H1 (cell line): ENCODE results near the gene NTRK1. TPM values are rescaled to one million over a fixed set of nuclear protein-coding genes. Genes with fewer than 3 reads are reported as not detected.

Source experiments
- CTCF ChIA-PET: fragments of 300-600 bp; sonication (Branson Sonifier 250); formaldehyde crosslinking; loops from one replicate; lab custom pipeline; 2021; ENCODE audit not compliant: partially characterized antibody; lab: Charles Lee
- POLR2A ChIA-PET: fragments of 300-600 bp; sonication (Branson Sonifier 250); formaldehyde crosslinking; loops from one replicate; lab custom pipeline; 2021; ENCODE audit warnings: inconsistent platforms; ENCODE audit not compliant: partially characterized antibody; lab: Charles Lee
- DNase-seq, 2 experiments: peaks; one replicate each; pipeline versions ENCODE4 v3.0.0 to v3.0.0-alpha.2; 2010 to 2022; ENCODE audit warnings: low spot score in 2 of 2, low read depth in 1 of 2, mixed read lengths in 1 of 2
- FAIRE-seq: peaks from 2 replicates; lab custom pipeline; 2011; peaks lifted over from hg19 to GRCh38; lab: Jason Lieb, UNC
- H2AFZ ChIP-seq: 2 replicates; pipeline ENCODE4 v1.8.1; 2012; ENCODE audit warnings: low read length, inconsistent platforms
- H2AK5ac ChIP-seq: 2 replicates; pipeline ENCODE4 v1.6.1; 2013; ENCODE audit warnings: low read depth, low read length
- H2BK120ac ChIP-seq: replicated peaks from 2 replicates; pipeline ENCODE3; 2013; ENCODE audit warnings: low read depth, low read length, inconsistent platforms
- H2BK12ac ChIP-seq: 2 replicates; pipeline ENCODE4 v1.6.1; 2013; ENCODE audit warnings: low read depth, low read length
- H2BK15ac ChIP-seq: 2 replicates; pipeline ENCODE4 v1.6.1; 2013; ENCODE audit warnings: low read length
- H2BK20ac ChIP-seq: 2 replicates; pipeline ENCODE4 v1.6.1; 2013; ENCODE audit warnings: low read length
- H2BK5ac ChIP-seq: 2 replicates; pipeline ENCODE4 v1.6.1; 2013; ENCODE audit warnings: low read depth, low read length
- H3K14ac ChIP-seq: 2 replicates; pipeline ENCODE4 v1.6.1; 2013; ENCODE audit warnings: inconsistent platforms; ENCODE audit not compliant: insufficient read length
- H3K18ac ChIP-seq: 2 replicates; pipeline ENCODE4 v1.6.1; 2013; ENCODE audit warnings: low read length; ENCODE audit errors: extremely low read depth
- H3K23ac ChIP-seq: 2 replicates; pipeline ENCODE4 v1.6.1; 2013; ENCODE audit warnings: inconsistent platforms; ENCODE audit not compliant: insufficient read length
- H3K23me2 ChIP-seq: 2 replicates; pipeline ENCODE4 v1.6.1; 2013; ENCODE audit warnings: low read depth, low read length
- H3K27ac ChIP-seq: 2 replicates; pipeline ENCODE4 v1.6.1; 2011; ENCODE audit warnings: low read depth, low read length, inconsistent platforms
- H3K27me3 ChIP-seq, 4 experiments: replicated peaks in 1 of 4; 1 replicate in 1 of 4; 2 replicates in 3 of 4; pipeline versions ENCODE4 v1.6.1 to v1.8.1; 2011 to 2013; ENCODE audit warnings: low read length in 3 of 4, mild to moderate bottlenecking in 3 of 4, inconsistent platforms in 2 of 4, mixed read lengths in 2 of 4, moderate library complexity in 1 of 4; ENCODE audit not compliant: control insufficient read depth in 3 of 4, insufficient read depth in 3 of 4; ENCODE audit errors: extremely low read depth in 1 of 4
- H3K36me3 ChIP-seq, 4 experiments: 2 replicates each; pipeline versions ENCODE4 v1.6.1 to v1.8.1; 2011 to 2013; ENCODE audit warnings: mild to moderate bottlenecking in 4 of 4, low read length in 3 of 4, moderate library complexity in 2 of 4, control low read depth in 1 of 4, inconsistent platforms in 1 of 4; ENCODE audit not compliant: insufficient read depth in 4 of 4, control insufficient read depth in 2 of 4
- H3K4ac ChIP-seq: replicated peaks from 2 replicates; pipeline ENCODE3; 2013; ENCODE audit warnings: low read length, low read depth, mixed read lengths, inconsistent platforms; ENCODE audit not compliant: insufficient read length
- H3K4me1 ChIP-seq, 4 experiments: replicated peaks in 1 of 4; 1 replicate in 1 of 4; 2 replicates in 3 of 4; pipeline versions ENCODE4 v1.6.1 to v1.8.1; 2011 to 2013; ENCODE audit warnings: low read length in 3 of 4, inconsistent platforms in 2 of 4, mixed read lengths in 1 of 4; ENCODE audit not compliant: insufficient read depth in 4 of 4, control insufficient read depth in 3 of 4
- H3K4me2 ChIP-seq, 2 experiments: 2 replicates each; pipeline versions ENCODE4 v1.6.1 to v1.8.1; 2011 to 2013; ENCODE audit warnings: low read depth in 2 of 2, low read length in 2 of 2, control low read depth in 1 of 2, inconsistent platforms in 1 of 2, mild to moderate bottlenecking in 1 of 2; ENCODE audit not compliant: insufficient read depth in 1 of 2
- H3K4me3 ChIP-seq, 4 experiments: fragments of 200-600, 300-600 bp in 1 of 4; sonication (generic), shearing (Covaris generic), sonication (Bioruptor Twin) in 1 of 4; 2 replicates each; pipeline versions ENCODE4 v1.5.1 to v1.8.1; 2011 to 2016; ENCODE audit warnings: low read length in 4 of 4, low read depth in 3 of 4, control low read depth in 2 of 4, inconsistent platforms in 2 of 4, mild to moderate bottlenecking in 2 of 4, mixed read lengths in 1 of 4, moderate library complexity in 1 of 4; ENCODE audit not compliant: insufficient read depth in 2 of 4; ENCODE audit errors: extremely low read depth in 1 of 4
- H3K56ac ChIP-seq: replicated peaks from 2 replicates; pipeline ENCODE3; 2013; ENCODE audit warnings: low read depth, mild to moderate bottlenecking, mixed read lengths, low read length, inconsistent platforms; ENCODE audit not compliant: insufficient read length
- H3K79me1 ChIP-seq: 2 replicates; pipeline ENCODE4 v1.6.1; 2013; ENCODE audit warnings: low read depth, low read length, control low read depth
- H3K79me2 ChIP-seq, 2 experiments: 2 replicates each; pipeline versions ENCODE4 v1.6.1 to v1.8.1; 2012 to 2013; ENCODE audit warnings: low read length in 2 of 2, mild to moderate bottlenecking in 2 of 2, inconsistent platforms in 1 of 2; ENCODE audit not compliant: insufficient read depth in 2 of 2, control insufficient read depth in 1 of 2
- H3K9ac ChIP-seq, 4 experiments: replicated peaks in 1 of 4; 1 replicate in 1 of 4; 2 replicates in 3 of 4; pipeline versions ENCODE4 v1.6.1 to v1.8.1; 2011 to 2013; ENCODE audit warnings: low read depth in 3 of 4, low read length in 3 of 4, control low read depth in 2 of 4, mild to moderate bottlenecking in 2 of 4, moderate library complexity in 2 of 4, inconsistent platforms in 1 of 4; ENCODE audit errors: extremely low read depth in 1 of 4
- H3K9me3 ChIP-seq, 2 experiments: 2 replicates each; pipeline versions ENCODE4 v1.6.1 to v1.8.1; 2012 to 2013; ENCODE audit warnings: mild to moderate bottlenecking in 2 of 2, moderate library complexity in 2 of 2, control low read depth in 1 of 2, inconsistent platforms in 1 of 2, low read depth in 1 of 2, low read length in 1 of 2, mixed read lengths in 1 of 2; ENCODE audit not compliant: insufficient read depth in 2 of 2
- H4K20me1 ChIP-seq, 2 experiments: replicated peaks in 1 of 2; 2 replicates each; pipeline versions ENCODE3 to v1.8.1; 2011 to 2013; ENCODE audit warnings: inconsistent platforms in 2 of 2, low read length in 2 of 2, mild to moderate bottlenecking in 1 of 2; ENCODE audit not compliant: insufficient read depth in 2 of 2, control insufficient read depth in 1 of 2
- H4K5ac ChIP-seq: 2 replicates; pipeline ENCODE4 v1.6.1; 2013; ENCODE audit warnings: low read length, low read depth, mixed read lengths, inconsistent platforms; ENCODE audit not compliant: insufficient read length
- H4K8ac ChIP-seq: 2 replicates; pipeline ENCODE4 v1.8.0; 2013; ENCODE audit warnings: mild to moderate bottlenecking, moderate library complexity, low read length, inconsistent platforms; ENCODE audit not compliant: insufficient read depth; ENCODE audit errors: extremely low read depth
- H4K91ac ChIP-seq: replicated peaks from 2 replicates; pipeline ENCODE3; 2013; ENCODE audit warnings: low read length, mixed read lengths, inconsistent platforms; ENCODE audit not compliant: insufficient read length
- BACH1 ChIP-seq: IDR thresholded peaks from 2 replicates; pipeline ENCODE4 v1.6.1; 2012; ENCODE audit warnings: low read length, improper control_type of control experiment
- BRCA1 ChIP-seq: IDR thresholded peaks from 2 replicates; pipeline ENCODE4 v1.6.1; 2012; ENCODE audit warnings: low read depth, low read length, improper control_type of control experiment
- CBX8 ChIP-seq: fragments of 300-800, 300-1000 bp; sonication (generic); IDR thresholded peaks from 2 replicates; pipeline ENCODE4 v1.7.1; 2016; ENCODE audit warnings: low read depth, low read length, borderline replicate concordance
- JUN ChIP-seq: IDR thresholded peaks from 2 replicates; pipeline ENCODE4 v1.6.1; 2011; ENCODE audit warnings: low read depth, mild to moderate bottlenecking, improper control_type of control experiment, low read length
- KDM1A ChIP-seq: fragments of 200-600, 300-600 bp; sonication (generic); IDR thresholded peaks from 2 replicates; pipeline ENCODE4 v1.7.1; 2016; ENCODE audit warnings: mild to moderate bottlenecking, low read length, borderline replicate concordance
- NANOG ChIP-seq: IDR thresholded peaks from 2 replicates; pipeline ENCODE4 v1.6.1; 2011; ENCODE audit warnings: low read length, low read depth, mild to moderate bottlenecking, inconsistent platforms; ENCODE audit not compliant: insufficient read depth, poor library complexity, severe bottlenecking
- POLR2A ChIP-seq, 2 experiments: IDR thresholded peaks; 1 replicate in 1 of 2; 2 replicates in 1 of 2; pipeline ENCODE4 v1.6.1; 2011; ENCODE audit warnings: low read depth in 2 of 2, low read length in 2 of 2, mild to moderate bottlenecking in 2 of 2; ENCODE audit errors: control extremely low read depth in 1 of 2
- RAD21 ChIP-seq, 2 experiments: IDR thresholded peaks in 1 of 2; conservative IDR thresholded peaks in 1 of 2; 2 replicates each; pipeline ENCODE4 v1.6.1; 2011; ENCODE audit warnings: low read depth in 2 of 2, low read length in 2 of 2, improper control_type of control experiment in 1 of 2, inconsistent platforms in 1 of 2, mild to moderate bottlenecking in 1 of 2, moderate library complexity in 1 of 2
- SIRT6 ChIP-seq: IDR thresholded peaks from one replicate; pipeline ENCODE4 v1.7.1; 2012; ENCODE audit warnings: low read length, inconsistent platforms
- SRF ChIP-seq: IDR thresholded peaks from 2 replicates; pipeline ENCODE4 v1.6.1; 2011; ENCODE audit warnings: mild to moderate bottlenecking, low read depth, low read length, moderate library complexity
- WGBS, 2 experiments: shearing (Covaris generic) in 1 of 2; methylation state at CpG; one replicate each; pipeline versions ENCODE4 v1.1.6 to v1.1.7; 2013 to 2015; ENCODE audit warnings: low lambda C conversion rate in 2 of 2, mixed read lengths in 2 of 2, inconsistent platforms in 1 of 2, low coverage in 1 of 2, missing lambda C conversion rate in 1 of 2; ENCODE audit not compliant: insufficient replicate concordance in 2 of 2, insufficient coverage in 1 of 2, insufficient read length in 1 of 2; ENCODE audit errors: extremely low coverage in 1 of 2, missing lambda C conversion rate in 1 of 2; 5-methylcytosine and 5-hydroxymethylcytosine counted together
- polyA plus RNA-seq, 7 experiments: library from polyadenylated mRNA; depleted of rRNA in 3 of 7; stranded (reverse) in 5 of 7; unstranded in 2 of 7; fragments of >200 nt in 5 of 7; fragments of 200-250 nt in 2 of 7; gene quantifications; 1 replicate in 5 of 7; 2 replicates in 1 of 7; 4 replicates in 1 of 7; pipeline versions ENCODE4 v1.2.1 to v1.2.3, GENCODE V29; 2011 to 2013; ENCODE audit warnings: missing spikeins in 2 of 7, mixed read lengths in 2 of 7
- total RNA-seq: library from RNA; stranded (reverse); fragmentation: NEBNext Ultra II Directional; extraction: Animal tissue kit (Norgen Biotek cat#: 25700); gene quantifications from 2 replicates; pipeline ENCODE4 v1.2.1, GENCODE V29; 2021
- TF ChIP-seq, protein P1 (sequence below): IDR thresholded peaks from 2 replicates; pipeline ENCODE4 v1.6.1; 2011; ENCODE audit warnings: low read depth, mild to moderate bottlenecking, low read length; ENCODE audit not compliant: insufficient read depth
- TF ChIP-seq, protein P2 (sequence below): IDR thresholded peaks from 2 replicates; pipeline ENCODE4 v1.6.1; 2012; ENCODE audit warnings: inconsistent platforms

The NTRK1 gene
- total and polyA plus RNA-seq, 2 of the 8 experiments (the other 6 are each of a cell fraction or from before 2014, with no cell fraction given): 0.12 to 0.24 TPM

GRCh38 chr1:156846643-156847042, 14.0 kb upstream of the NTRK1 start:
- Histone ChIP-seq H3K23me2 (peaks cover 12% of the 10 kb centered on the region), H3K23ac (no peak overlapping the region), H4K91ac (no peak overlapping the region), H2BK20ac (no peak overlapping the region), H3K4ac (no peak overlapping the region), H4K5ac (no peak overlapping the region), H3K27me3 (peaks cover 68 to 97% (median 86%) of the 10 kb centered on the region in 4 experiments), H3K4me3 (no peak overlapping the region), H3K79me2 (no peaks in the 10 kb centered on the region), H2BK5ac (no peak overlapping the region), H4K20me1 (peaks cover 7 to 19% of the 10 kb centered on the region in 2 experiments), H3K36me3 (no peaks in the 10 kb centered on the region), H3K14ac (no peak overlapping the region), H2BK120ac (no peak overlapping the region), H3K27ac (no peak overlapping the region), H2AK5ac (no peak overlapping the region), H3K56ac (no peak overlapping the region), H3K18ac (no peak overlapping the region), H3K9ac (no peak overlapping the region), H2BK15ac (0 out of 2 replicates have a peak overlapping the region, but pooled peaks have one; percentile 72), H2AFZ (no peak overlapping the region), H4K8ac (no peak overlapping the region; the same call in 1 of the 2 replicates), H3K4me2 (no peak overlapping the region; a peak in 1 of 4 replicates), H3K4me1 (peaks cover 0 to 25% (median 11%) of the 10 kb centered on the region in 4 experiments; a peak in 5 of 7 replicates), H2BK12ac (0 out of 2 replicates have a peak overlapping the region, but pooled peaks have one; percentile 9), H3K79me1 (no peaks in the 10 kb centered on the region), H3K9me3 (no peaks in the 10 kb centered on the region)
- no peak for FAIRE-seq
- ChIA-PET CTCF (interaction anchor here (0.7 to 25.2 kb wide), 9 partner anchors 14 to 157 kb away, joined by 3 to 719 read pairs (median 4); partner anchors contain the start of genes INSRR, NTRK1 and PEAR1), POLR2A (interaction anchor here (0.6 kb wide), 1 partner anchor 1022 kb away, joined by 4 read pairs; no protein-coding TSS in a partner anchor)
- DNase-seq: no peak
- whole genome bisulfite sequencing, 2 experiments: 73% methylated on average over 5 of the region's 5 CpGs; no CpG with 5 or more reads in 1 of the 2 experiments
- TF ChIP-seq CBX8: no peak
- TF ChIP-seq, protein P1, sequence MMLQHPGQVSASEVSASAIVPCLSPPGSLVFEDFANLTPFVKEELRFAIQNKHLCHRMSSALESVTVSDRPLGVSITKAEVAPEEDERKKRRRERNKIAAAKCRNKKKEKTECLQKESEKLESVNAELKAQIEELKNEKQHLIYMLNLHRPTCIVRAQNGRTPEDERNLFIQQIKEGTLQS: no peak
- TF ChIP-seq KDM1A: no peak
- no peak for TF ChIP-seq JUN
- no peak for TF ChIP-seq NANOG
- TF ChIP-seq, protein P2, sequence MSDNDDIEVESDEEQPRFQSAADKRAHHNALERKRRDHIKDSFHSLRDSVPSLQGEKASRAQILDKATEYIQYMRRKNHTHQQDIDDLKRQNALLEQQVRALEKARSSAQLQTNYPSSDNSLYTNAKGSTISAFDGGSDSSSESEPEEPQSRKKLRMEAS: no peak
- no peak for TF ChIP-seq RAD21 (IDR thresholded peaks at IDR 0.05 in 1 of 2, conservative IDR thresholded peaks at IDR 0.05 in 1 of 2; ENCODE audit: low read depth in 2 of 2, low read length in 2 of 2)
- TF ChIP-seq SRF: no peak
- TF ChIP-seq BACH1: no peak
- no peak for TF ChIP-seq SIRT6
- TF ChIP-seq POLR2A (IDR thresholded peaks at IDR 0.05; ENCODE audit: control extremely low read depth in 1 of 2, low read depth in 2 of 2, low read length in 2 of 2): no peak
- TF ChIP-seq BRCA1: no peak
